ACC112 (cell line): Measurements from ENCODE around the gene GRB10.

Experiments
- H2AFZ ChIP-seq: fragments of 200-600 bp; sonication (generic); one replicate; pipeline ENCODE4 v1.6.0; 2017; ENCODE audit warnings: antibody characterized with exemption, low read length; ENCODE audit not compliant: unreplicated experiment
- H3K27ac ChIP-seq: fragments of 200-600 bp; sonication (generic); 2 replicates; pipeline ENCODE4 v1.5.1; 2014; ENCODE audit warnings: low read depth, mild to moderate bottlenecking, antibody characterized with exemption, low read length, moderate library complexity
- H3K27me3 ChIP-seq: fragments of 200-600 bp; sonication (generic); 2 replicates; pipeline ENCODE4 v1.6.1; 2014; ENCODE audit warnings: mild to moderate bottlenecking, antibody characterized with exemption, low read length, moderate library complexity, mixed read lengths; ENCODE audit not compliant: insufficient read depth
- H3K36me3 ChIP-seq: fragments of 200-600 bp; sonication (generic); 2 replicates; pipeline ENCODE4 v1.6.1; 2016; ENCODE audit warnings: mild to moderate bottlenecking, antibody characterized with exemption, low read length, moderate library complexity, mixed read lengths; ENCODE audit not compliant: insufficient read depth
- H3K4me1 ChIP-seq: fragments of 200-600 bp; sonication (generic); one replicate; pipeline ENCODE4 v1.6.1; 2016; ENCODE audit warnings: low read length, mixed read lengths; ENCODE audit not compliant: insufficient read depth, unreplicated experiment, control insufficient read depth
- H3K4me3 ChIP-seq: fragments of 200-600 bp; sonication (generic); 2 replicates; pipeline ENCODE4 v1.5.1; 2014; ENCODE audit warnings: mild to moderate bottlenecking, low read depth, low read length
- H3K79me2 ChIP-seq: fragments of 200-600 bp; sonication (generic); one replicate; pipeline ENCODE4 v1.6.0; 2016; ENCODE audit warnings: low read length; ENCODE audit not compliant: control insufficient read depth, unreplicated experiment, insufficient read depth

Gene GRB10

GRCh38 chr7:50595491-50596102 lies 187.1 kb downstream of the GRB10 start:
- Histone ChIP-seq H2AFZ (no peak overlapping the region), H3K36me3 (0 out of 2 replicates have a peak, but pooled peaks cover 4% of the 10 kb centered on the region), H3K4me3 (no peak overlapping the region), H3K4me1 (no peaks in the 10 kb centered on the region), H3K27me3 (no peaks in the 10 kb centered on the region), H3K79me2 (no peaks in the 10 kb centered on the region), H3K27ac (no peak overlapping the region)

- H3K36me3 ChIP-seq = 0 out of 2 replicates have a peak, but pooled peaks cover 4% of the 10 kb centered on the region
- no peak overlapping the region for H2AFZ ChIP-seq
- H3K27me3 ChIP-seq = no peaks in the 10 kb centered on the region
- H3K27ac ChIP-seq = no peak overlapping the region
- H3K79me2 ChIP-seq = no peaks in the 10 kb centered on the region
- H3K4me3 ChIP-seq = no peak overlapping the region
- H3K4me1 ChIP-seq = no peaks in the 10 kb centered on the region
These were observed 187.8 kb downstream of the GRB10 start for GRCh38 chr7:50594734-50595485.

- no peaks in the 10 kb centered on the region for H3K79me2 ChIP-seq
- H3K36me3 ChIP-seq = 0 out of 2 replicates have a peak, but pooled peaks cover 4% of the 10 kb centered on the region
- H3K4me1 ChIP-seq = no peaks in the 10 kb centered on the region
- H3K4me3 ChIP-seq = no peak overlapping the region
- H2AFZ ChIP-seq = no peak overlapping the region
- no peak overlapping the region for H3K27ac ChIP-seq
- no peaks in the 10 kb centered on the region for H3K27me3 ChIP-seq
These were observed 188.6 kb downstream of the GRB10 start for GRCh38 chr7:50594136-50594535.

- 0 out of 2 replicates have a peak, but pooled peaks cover 4% of the 10 kb centered on the region for H3K36me3 ChIP-seq
- H3K79me2 ChIP-seq = no peaks in the 10 kb centered on the region
- H3K4me1 ChIP-seq = no peaks in the 10 kb centered on the region
- no peak overlapping the region for H3K4me3 ChIP-seq
- no peak overlapping the region for H2AFZ ChIP-seq
- H3K27ac ChIP-seq = no peak overlapping the region
- H3K27me3 ChIP-seq = no peaks in the 10 kb centered on the region
These were observed 189.8 kb downstream of the GRB10 start for GRCh38 chr7:50592940-50593339.

- H3K36me3 ChIP-seq = 0 out of 2 replicates have a peak, but pooled peaks cover 4% of the 10 kb centered on the region
- H3K79me2 ChIP-seq = no peaks in the 10 kb centered on the region
- H3K27ac ChIP-seq = no peak overlapping the region
- no peaks in the 10 kb centered on the region for H3K4me1 ChIP-seq
- H3K4me3 ChIP-seq = no peak overlapping the region
- no peaks in the 10 kb centered on the region for H3K27me3 ChIP-seq
- H2AFZ ChIP-seq = no peak overlapping the region
These were observed 190.9 kb downstream of the GRB10 start for GRCh38 chr7:50591480-50592438.

- no peak overlapping the region for H3K4me3 ChIP-seq
- 0 out of 2 replicates have a peak, but pooled peaks cover 4% of the 10 kb centered on the region for H3K36me3 ChIP-seq
- H3K27me3 ChIP-seq = no peaks in the 10 kb centered on the region
- H3K4me1 ChIP-seq = no peaks in the 10 kb centered on the region
- H2AFZ ChIP-seq = no peak overlapping the region
- H3K27ac ChIP-seq = no peak overlapping the region
- no peaks in the 10 kb centered on the region for H3K79me2 ChIP-seq
These were observed 191.6 kb downstream of the GRB10 start for GRCh38 chr7:50591098-50591479.

GRCh38 chr7:50590535-50590934 lies 192.2 kb downstream of the GRB10 start:
- 0 out of 2 replicates have a peak, but pooled peaks cover 4% of the 10 kb centered on the region for H3K36me3 ChIP-seq
- H2AFZ ChIP-seq = no peak overlapping the region
- no peak overlapping the region for H3K27ac ChIP-seq
- H3K27me3 ChIP-seq = no peaks in the 10 kb centered on the region
- H3K4me3 ChIP-seq = no peak overlapping the region
- no peaks in the 10 kb centered on the region for H3K79me2 ChIP-seq
- no peaks in the 10 kb centered on the region for H3K4me1 ChIP-seq

GRCh38 chr7:50589364-50589763 lies 193.3 kb downstream of the GRB10 start:
- 0 out of 2 replicates have a peak, but pooled peaks cover under 1% of the 10 kb centered on the region for H3K36me3 ChIP-seq
- H3K27me3 ChIP-seq = no peaks in the 10 kb centered on the region
- no peak overlapping the region for H2AFZ ChIP-seq
- H3K4me3 ChIP-seq = no peak overlapping the region
- no peaks in the 10 kb centered on the region for H3K4me1 ChIP-seq
- H3K79me2 ChIP-seq = no peaks in the 10 kb centered on the region
- no peak overlapping the region for H3K27ac ChIP-seq

- H3K79me2 ChIP-seq = no peaks in the 10 kb centered on the region
- no peak overlapping the region for H2AFZ ChIP-seq
- no peaks in the 10 kb centered on the region for H3K36me3 ChIP-seq
- no peak overlapping the region for H3K27ac ChIP-seq
- H3K4me1 ChIP-seq = no peaks in the 10 kb centered on the region
- peaks cover 3% of the 10 kb centered on the region; the same call in 1 of the 2 replicates for H3K27me3 ChIP-seq
- no peak overlapping the region for H3K4me3 ChIP-seq
These were observed 193.8 kb downstream of the GRB10 start for GRCh38 chr7:50588937-50589336.

- no peak overlapping the region for H2AFZ ChIP-seq
- peaks cover 5% of the 10 kb centered on the region; the same call in 1 of the 2 replicates for H3K27me3 ChIP-seq
- no peaks in the 10 kb centered on the region for H3K4me1 ChIP-seq
- H3K4me3 ChIP-seq = no peak overlapping the region
- no peaks in the 10 kb centered on the region for H3K79me2 ChIP-seq
- no peaks in the 10 kb centered on the region for H3K36me3 ChIP-seq
- no peak overlapping the region for H3K27ac ChIP-seq
These were observed 195.0 kb downstream of the GRB10 start for GRCh38 chr7:50587737-50588136.
